C4-2B (cell line): ENCODE measurements around the gene GFOD1.

Source experiments
- H3K27ac ChIP-seq: fragments of 450-650 bp; 2 replicates; pipeline ENCODE4 v1.5.1; 2017
- CTCF ChIP-seq: fragments of 450-650 bp; conservative IDR thresholded peaks from 2 replicates; pipeline ENCODE4 v1.5.1; 2017; ENCODE audit warnings: mild to moderate bottlenecking
- ZFX ChIP-seq: fragments of 450-650 bp; IDR thresholded peaks from 2 replicates; pipeline ENCODE4 v1.6.1; 2017

Gene GFOD1

DNA sequence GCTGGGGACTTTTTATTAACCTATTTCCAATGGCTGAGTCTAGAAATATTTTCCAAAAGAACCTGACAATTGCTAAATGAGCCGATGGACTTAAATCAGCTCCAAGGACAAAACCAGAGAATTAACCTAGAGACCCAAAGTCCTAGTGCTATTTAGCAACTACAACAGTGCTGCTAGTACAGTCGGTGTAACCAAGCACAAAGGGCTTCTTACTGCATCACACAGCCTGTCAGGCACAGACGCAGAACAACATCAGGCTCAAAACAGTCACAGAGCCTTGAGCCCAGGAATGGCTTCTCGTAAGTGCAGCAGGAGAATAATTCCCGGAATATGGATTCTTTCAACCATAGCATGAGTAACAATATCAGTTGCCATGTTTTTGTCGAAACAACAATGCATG lies 70.0 kb downstream of the GFOD1 start:
- H3K27ac ChIP-seq = no peak overlapping the region
- no peak for TF ChIP-seq ZFX
- TF ChIP-seq CTCF = no peak

GRCh38 chr6:13415283-13415682 lies 72.1 kb downstream of the GFOD1 start:
- TF ChIP-seq ZFX (no peak), CTCF (no peak)
- H3K27ac ChIP-seq = no peak overlapping the region

DNA sequence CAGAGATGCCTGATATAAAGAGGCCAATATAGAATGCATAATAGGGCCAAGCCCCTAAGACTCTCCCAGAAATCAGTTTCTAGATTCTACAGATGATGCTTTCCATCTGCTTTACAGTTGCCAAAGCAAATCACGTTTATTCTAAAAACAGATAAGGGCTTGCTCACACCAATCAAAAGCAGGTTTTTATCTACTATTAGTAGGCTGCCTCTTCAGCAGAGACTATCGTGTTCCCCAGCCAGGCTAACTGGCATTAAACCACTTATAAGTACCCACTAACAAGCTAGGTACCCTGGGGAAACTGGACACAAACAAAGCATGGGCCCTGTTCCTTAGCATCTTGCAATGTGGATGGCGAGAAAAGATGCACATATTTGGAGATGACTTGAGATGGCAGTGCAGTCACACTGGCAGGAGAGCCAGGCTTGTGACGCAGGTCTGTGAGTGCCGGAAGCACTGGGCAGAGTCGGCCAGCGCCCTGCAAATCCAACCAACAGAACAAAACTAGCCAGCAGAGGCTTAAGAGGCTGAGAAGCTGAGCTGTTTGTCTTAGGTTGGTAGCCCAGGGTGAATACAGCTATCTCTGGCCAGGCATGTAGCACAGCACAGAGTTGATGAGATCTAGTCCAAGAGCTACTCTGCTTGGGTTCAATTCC lies 73.4 kb downstream of the GFOD1 start:
- H3K27ac ChIP-seq = no peak overlapping the region
- TF ChIP-seq ZFX = no peak
- TF ChIP-seq CTCF = no peak

- TF ChIP-seq ZFX (no peak), CTCF (no peak)
- no peak overlapping the region for H3K27ac ChIP-seq
These were observed 73.9 kb downstream of the GFOD1 start for GRCh38 chr6:13413466-13413862.

- no peak overlapping the region for H3K27ac ChIP-seq
- no peak for TF ChIP-seq ZFX
- TF ChIP-seq CTCF = no peak
These were observed 74.5 kb downstream of the GFOD1 start for GRCh38 chr6:13412639-13413465.

GRCh38 chr6:13412211-13412610 lies 75.2 kb downstream of the GFOD1 start:
- no peak overlapping the region for H3K27ac ChIP-seq
- TF ChIP-seq ZFX (no peak), CTCF (no peak)

DNA sequence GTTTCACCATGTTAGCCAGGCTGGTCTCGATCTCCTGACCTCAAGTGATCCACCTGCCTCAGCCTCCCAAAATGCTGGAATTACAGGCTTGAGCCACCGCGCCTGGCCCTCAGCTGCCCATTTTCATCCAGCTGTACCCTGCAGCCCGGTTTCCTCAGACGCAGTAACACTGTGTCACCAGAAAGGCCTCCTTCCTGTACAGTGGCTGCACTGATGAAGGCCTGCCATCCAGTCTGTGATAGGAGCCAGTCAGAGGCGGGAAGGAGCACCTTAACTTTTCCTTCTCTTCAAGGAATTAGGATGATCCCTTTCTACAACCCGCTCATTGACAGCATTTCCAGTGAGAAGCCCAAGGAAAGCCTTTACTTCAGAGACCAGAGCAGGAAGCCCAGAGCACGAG lies 75.9 kb downstream of the GFOD1 start:
- H3K27ac ChIP-seq = no peak overlapping the region

More for the DNA sequence above, 75.9 kb downstream of the GFOD1 start:
- TF ChIP-seq ZFX (no peak), CTCF (no peak)
